ENCODE data around the gene NOL3.
A peak's percentile ranks its signal among the peaks of the same experiment; 100 is the strongest.

Gene NOL3

GRCh38 chr16:67173808-67174705 is 3.7 kb downstream of the NOL3 start:
- TF ChIP-seq CTCF (IDR thresholded peaks at IDR 0.05; ENCODE audit: borderline replicate concordance, insufficient read depth, low read depth, low read length): peak; percentile 16; the same call in 1 of the 2 replicates
- peak overlapping the region; percentile 40 for H3K4me3 ChIP-seq (ENCODE audit: low read depth, low read length)

GRCh38 chr16:67174706-67175231 is 4.4 kb downstream of the NOL3 start:
- H3K4me3 ChIP-seq (ENCODE audit: low read depth, low read length): no peak overlapping the region
- no peak for TF ChIP-seq CTCF (IDR thresholded peaks at IDR 0.05; ENCODE audit: borderline replicate concordance, insufficient read depth, low read depth, low read length)

- H3K4me3 ChIP-seq (ENCODE audit: low read depth, low read length): no peak overlapping the region
- no peak for TF ChIP-seq CTCF (IDR thresholded peaks at IDR 0.05; ENCODE audit: borderline replicate concordance, insufficient read depth, low read depth, low read length)
Measured at GRCh38 chr16:67176662-67177061, 6.3 kb downstream of the NOL3 start.

- H3K4me3 ChIP-seq (ENCODE audit: low read depth, low read length): no peak overlapping the region
Measured at GRCh38 chr16:67177743-67178699, 7.7 kb downstream of the NOL3 start.

GRCh38 chr16:67179421-67180080 is 9.2 kb downstream of the NOL3 start:
- peak; percentile 21; the same call in 1 of the 2 replicates for TF ChIP-seq CTCF (IDR thresholded peaks at IDR 0.05; ENCODE audit: borderline replicate concordance, insufficient read depth, low read depth, low read length)
- H3K4me3 ChIP-seq (ENCODE audit: low read depth, low read length): no peak overlapping the region

More at GRCh38 chr16:67177743-67178699, 7.7 kb downstream of the NOL3 start:
- TF ChIP-seq CTCF (IDR thresholded peaks at IDR 0.05; ENCODE audit: borderline replicate concordance, insufficient read depth, low read depth, low read length): no peak

GRCh38 chr16:67180166-67180565 is 9.8 kb downstream of the NOL3 start:
- no peak overlapping the region for H3K4me3 ChIP-seq (ENCODE audit: low read depth, low read length)
- TF ChIP-seq CTCF (IDR thresholded peaks at IDR 0.05; ENCODE audit: borderline replicate concordance, insufficient read depth, low read depth, low read length): no peak
